GM18873 (cell line): ENCODE data around the gene GPR35.

ENCODE experiments used
- ATAC-seq: cut with Tn5 transposase; IDR thresholded peaks from one replicate; pipeline ENCODE4 v1.9.1; 2021; ENCODE audit warnings: mild to moderate bottlenecking, moderate library complexity, moderate number of reproducible peaks; ENCODE audit not compliant: unreplicated experiment, low FRiP score

Gene GPR35

GRCh38 chr2:240588006-240588655 is 37.1 kb upstream of the GPR35 start:
- no peak for ATAC-seq

- no peak for ATAC-seq
Measured at GRCh38 chr2:240588669-240589068, 36.6 kb upstream of the GPR35 start.

- no peak for ATAC-seq
Measured at GRCh38 chr2:240589375-240589774, 35.9 kb upstream of the GPR35 start.

- ATAC-seq: no peak
Measured at GRCh38 chr2:240589850-240590525, 35.3 kb upstream of the GPR35 start.

GRCh38 chr2:240590681-240591111 is 34.6 kb upstream of the GPR35 start:
- no peak for ATAC-seq

- no peak for ATAC-seq
Measured at GRCh38 chr2:240591226-240591625, 34.1 kb upstream of the GPR35 start.

GRCh38 chr2:240591784-240592183 is 33.5 kb upstream of the GPR35 start:
- no peak for ATAC-seq

GRCh38 chr2:240593026-240593702 is 32.1 kb upstream of the GPR35 start:
- ATAC-seq: no peak

GRCh38 chr2:240593703-240594451 is 31.4 kb upstream of the GPR35 start:
- ATAC-seq: no peak

GRCh38 chr2:240594511-240595380 is 30.5 kb upstream of the GPR35 start:
- no peak for ATAC-seq

- ATAC-seq: no peak
Measured at GRCh38 chr2:240595381-240596079, 29.8 kb upstream of the GPR35 start.

- ATAC-seq: no peak
Measured at GRCh38 chr2:240596080-240596460, 29.2 kb upstream of the GPR35 start.

GRCh38 chr2:240596491-240596931 is 28.8 kb upstream of the GPR35 start:
- no peak for ATAC-seq

- no peak for ATAC-seq
Measured at GRCh38 chr2:240597054-240597418, 28.2 kb upstream of the GPR35 start.

GRCh38 chr2:240597419-240598181 is 27.7 kb upstream of the GPR35 start:
- ATAC-seq: no peak

- no peak for ATAC-seq
Measured at GRCh38 chr2:240598311-240598911, 26.9 kb upstream of the GPR35 start.

GRCh38 chr2:240599141-240599583 is 26.1 kb upstream of the GPR35 start:
- ATAC-seq: no peak

GRCh38 chr2:240600451-240600961 is 24.8 kb upstream of the GPR35 start:
- ATAC-seq: no peak
